Endodermal cell (in vitro differentiated cells): ENCODE measurements around the gene ROGDI. TPM values are rescaled to one million over a fixed set of nuclear protein-coding genes. Genes with fewer than 3 reads are reported as not detected.

Source experiments
- DNase-seq: peaks from one replicate; pipeline ENCODE4 v3.0.0-alpha.2; 2017
- H3K27ac ChIP-seq: 2 replicates; pipeline ENCODE4 v1.5.1; 2013; ENCODE audit warnings: mild to moderate bottlenecking, low read depth, low read length, moderate library complexity
- H3K27me3 ChIP-seq: 2 replicates; pipeline ENCODE4 v1.6.1; 2013; ENCODE audit warnings: mild to moderate bottlenecking, low read length, moderate library complexity; ENCODE audit not compliant: insufficient read depth, control insufficient read depth, poor library complexity, severe bottlenecking
- H3K36me3 ChIP-seq: 2 replicates; pipeline ENCODE4 v1.7.0; 2013; ENCODE audit warnings: mild to moderate bottlenecking, low read length, moderate library complexity; ENCODE audit not compliant: control insufficient read depth, insufficient read depth
- H3K4me1 ChIP-seq: one replicate; pipeline ENCODE4 v1.7.0; 2013; ENCODE audit warnings: low read length; ENCODE audit not compliant: control insufficient read depth, insufficient read depth
- H3K4me3 ChIP-seq: 2 replicates; pipeline ENCODE4 v1.5.1; 2013; ENCODE audit warnings: mild to moderate bottlenecking, low read length, moderate library complexity
- H3K9ac ChIP-seq: 2 replicates; pipeline ENCODE4 v1.6.1; 2013; ENCODE audit warnings: mild to moderate bottlenecking, low read length, moderate library complexity; ENCODE audit not compliant: poor library complexity, severe bottlenecking; ENCODE audit errors: extremely low read depth
- H3K9me3 ChIP-seq: 2 replicates; pipeline ENCODE4 v1.6.1; 2013; ENCODE audit warnings: mild to moderate bottlenecking, low read length, moderate library complexity; ENCODE audit not compliant: control insufficient read depth
- H3K27ac Mint-ChIP-seq: 2 replicates; pipeline ENCODE4 v1.8.0; 2020; ENCODE audit warnings: mixed read lengths
- H3K27me3 Mint-ChIP-seq: 2 replicates; pipeline ENCODE4 v1.8.0; 2021; ENCODE audit warnings: mild to moderate bottlenecking, mixed read lengths; ENCODE audit not compliant: insufficient read depth
- H3K36me3 Mint-ChIP-seq: 2 replicates; pipeline ENCODE4 v1.8.0; 2020; ENCODE audit warnings: low read depth, mixed read lengths
- H3K4me1 Mint-ChIP-seq: 2 replicates; pipeline ENCODE4 v1.8.0; 2020; ENCODE audit warnings: mixed read lengths
- H3K4me3 Mint-ChIP-seq: 2 replicates; pipeline ENCODE4 v1.8.0; 2020; ENCODE audit warnings: mild to moderate bottlenecking, moderate library complexity, mixed read lengths
- H3K9me3 Mint-ChIP-seq: 2 replicates; pipeline ENCODE4 v1.8.0; 2020; ENCODE audit warnings: mild to moderate bottlenecking, mixed read lengths
- WGBS, 2 experiments: methylation state at CpG; one replicate each; pipeline versions ENCODE4 v1.1.5 to v1.1.7; 2013; ENCODE audit warnings: missing lambda C conversion rate in 2 of 2, mixed read lengths in 1 of 2; ENCODE audit not compliant: insufficient coverage in 1 of 2, insufficient read length in 1 of 2; 5-methylcytosine and 5-hydroxymethylcytosine counted together
- total RNA-seq, 2 donors: library from RNA; stranded (reverse); fragmentation: NEBNext Ultra II Directional in 1 of 2; extraction: Animal tissue kit (Norgen Biotek cat#: 25700) in 1 of 2; gene quantifications; 2 replicates in 1 of 2; 3 replicates in 1 of 2; pipeline ENCODE4 v1.2.1, GENCODE V29; 2021
- TF ChIP-seq, protein P1 (sequence below): fragments of 200-600 bp; sonication (generic); conservative IDR thresholded peaks from 2 replicates; pipeline ENCODE4 v1.5.0; 2021; ENCODE audit warnings: antibody characterized with exemption, mild to moderate bottlenecking

ROGDI gene
- total RNA-seq, 2 donors from 2014 or later = 46.2 to 49.0 TPM

DNA sequence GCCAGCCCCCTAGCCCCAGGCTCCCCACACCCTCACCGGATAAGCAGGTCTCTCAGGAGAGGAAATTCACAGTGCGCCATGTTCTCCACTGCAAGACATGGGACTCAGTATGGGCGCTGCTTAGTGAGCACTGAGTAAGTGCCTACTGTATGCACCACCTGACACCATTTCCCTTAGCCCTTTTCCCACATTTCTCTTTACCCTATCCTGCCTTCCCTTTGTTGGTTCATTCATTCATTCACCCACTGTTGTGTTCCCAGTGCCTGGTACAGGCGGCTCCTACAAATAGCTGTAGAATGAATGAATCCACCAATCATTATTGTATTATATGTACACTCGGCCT lies 24.4 kb downstream of the ROGDI start:
- H3K9me3 Mint-ChIP-seq = no peaks in the 10 kb centered on the region
- peaks cover 5% of the 10 kb centered on the region for H3K4me1 Mint-ChIP-seq
- no peak for DNase-seq
- H3K9me3 ChIP-seq = no peaks in the 10 kb centered on the region
- H3K4me3 Mint-ChIP-seq = no peak overlapping the region
- H3K4me3 ChIP-seq = no peak overlapping the region
- no peak overlapping the region for H3K9ac ChIP-seq
- TF ChIP-seq, protein P1, sequence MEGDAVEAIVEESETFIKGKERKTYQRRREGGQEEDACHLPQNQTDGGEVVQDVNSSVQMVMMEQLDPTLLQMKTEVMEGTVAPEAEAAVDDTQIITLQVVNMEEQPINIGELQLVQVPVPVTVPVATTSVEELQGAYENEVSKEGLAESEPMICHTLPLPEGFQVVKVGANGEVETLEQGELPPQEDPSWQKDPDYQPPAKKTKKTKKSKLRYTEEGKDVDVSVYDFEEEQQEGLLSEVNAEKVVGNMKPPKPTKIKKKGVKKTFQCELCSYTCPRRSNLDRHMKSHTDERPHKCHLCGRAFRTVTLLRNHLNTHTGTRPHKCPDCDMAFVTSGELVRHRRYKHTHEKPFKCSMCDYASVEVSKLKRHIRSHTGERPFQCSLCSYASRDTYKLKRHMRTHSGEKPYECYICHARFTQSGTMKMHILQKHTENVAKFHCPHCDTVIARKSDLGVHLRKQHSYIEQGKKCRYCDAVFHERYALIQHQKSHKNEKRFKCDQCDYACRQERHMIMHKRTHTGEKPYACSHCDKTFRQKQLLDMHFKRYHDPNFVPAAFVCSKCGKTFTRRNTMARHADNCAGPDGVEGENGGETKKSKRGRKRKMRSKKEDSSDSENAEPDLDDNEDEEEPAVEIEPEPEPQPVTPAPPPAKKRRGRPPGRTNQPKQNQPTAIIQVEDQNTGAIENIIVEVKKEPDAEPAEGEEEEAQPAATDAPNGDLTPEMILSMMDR = no peak
- H3K4me1 ChIP-seq = peaks cover 3% of the 10 kb centered on the region
- H3K36me3 Mint-ChIP-seq = no peaks in the 10 kb centered on the region
- H3K27me3 ChIP-seq = no peaks in the 10 kb centered on the region
- 89 to 100% methylated on average over 3 to 5 of the region's 5 CpGs for WGBS, 2 experiments
- H3K27ac ChIP-seq = no peak overlapping the region
- no peak overlapping the region for H3K27ac Mint-ChIP-seq
- no peaks in the 10 kb centered on the region for H3K36me3 ChIP-seq
- H3K27me3 Mint-ChIP-seq = no peaks in the 10 kb centered on the region

DNA sequence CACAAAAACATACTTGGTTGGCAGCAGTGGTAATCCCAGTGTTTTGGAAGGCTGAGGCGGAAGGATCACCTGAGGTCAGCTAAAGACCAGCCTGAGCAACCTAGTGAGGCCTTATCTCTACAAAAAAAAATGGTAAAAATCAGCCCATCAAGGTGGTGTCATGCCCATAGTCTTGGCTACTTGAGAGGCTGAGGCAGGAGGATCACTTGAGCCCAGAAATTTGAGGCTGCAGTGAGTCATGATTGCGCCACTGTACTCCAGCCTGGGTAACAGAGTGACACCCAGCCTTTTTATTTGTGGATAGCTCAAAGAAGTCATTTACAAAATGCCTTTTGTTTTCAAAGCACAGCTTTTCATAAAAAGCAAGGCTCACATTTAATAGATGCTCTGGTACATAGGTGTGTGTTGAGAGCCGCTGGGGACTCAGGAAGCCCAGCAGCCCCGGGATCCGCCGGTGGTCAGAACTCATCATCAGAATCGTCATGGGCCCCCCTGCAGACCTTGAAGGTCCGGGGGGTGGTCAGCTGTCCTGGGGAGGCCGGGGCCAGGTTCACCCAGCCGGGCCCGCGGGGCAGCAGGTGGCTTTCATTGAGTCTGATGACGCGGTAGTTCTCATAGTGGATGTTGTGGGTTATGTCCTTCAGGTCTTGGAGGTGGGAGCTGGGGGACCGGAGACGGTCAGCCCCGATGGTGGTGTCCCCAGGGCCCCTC lies 24.9 kb downstream of the ROGDI start:
- no peaks in the 10 kb centered on the region for H3K27me3 ChIP-seq
- no peaks in the 10 kb centered on the region for H3K36me3 ChIP-seq
- no peaks in the 10 kb centered on the region for H3K9me3 ChIP-seq
- peaks cover 3% of the 10 kb centered on the region for H3K4me1 ChIP-seq
- H3K4me3 ChIP-seq = no peak overlapping the region
- Mint-ChIP-seq H3K27me3 (no peaks in the 10 kb centered on the region), H3K4me1 (peaks cover 5% of the 10 kb centered on the region), H3K27ac (no peak overlapping the region), H3K36me3 (no peaks in the 10 kb centered on the region), H3K9me3 (no peaks in the 10 kb centered on the region), H3K4me3 (no peak overlapping the region)
- no peak overlapping the region for H3K9ac ChIP-seq
- TF ChIP-seq, protein P1 = no peak
- 91 to 93% methylated on average over 7 to 17 of the region's 17 CpGs for WGBS, 2 experiments
- no peak overlapping the region for H3K27ac ChIP-seq
- no peak for DNase-seq

DNA sequence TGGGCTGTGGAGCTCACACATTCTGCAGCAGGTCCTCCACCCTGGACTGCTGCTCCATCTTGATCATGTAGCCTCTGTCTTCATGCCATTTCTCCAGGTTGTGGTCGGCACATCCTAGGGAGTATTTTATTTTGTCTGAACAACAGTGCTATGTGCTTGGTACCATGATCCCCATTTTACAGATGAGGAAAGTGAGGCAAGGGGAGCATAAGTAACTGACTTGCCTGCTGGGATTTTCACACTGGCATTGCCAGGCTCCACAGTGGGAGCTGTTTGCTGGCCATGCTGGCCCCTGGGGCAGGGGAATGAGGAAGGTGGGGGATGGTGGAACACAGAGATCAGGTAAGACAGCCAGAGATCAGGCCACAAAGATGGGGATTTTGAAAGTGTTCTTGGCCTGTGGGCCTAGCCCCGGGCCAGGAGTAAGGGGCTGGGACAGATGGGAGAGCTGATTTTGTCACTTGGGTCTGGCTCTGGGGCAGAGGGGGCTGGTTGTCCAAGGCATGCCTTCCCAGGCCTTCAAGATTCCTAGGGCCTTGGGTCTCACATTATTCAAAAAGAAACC lies 26.2 kb downstream of the ROGDI start:
- Mint-ChIP-seq H3K4me3 (no peak overlapping the region), H3K4me1 (peaks cover 5% of the 10 kb centered on the region), H3K36me3 (no peaks in the 10 kb centered on the region), H3K27ac (no peak overlapping the region), H3K27me3 (no peaks in the 10 kb centered on the region), H3K9me3 (no peaks in the 10 kb centered on the region)
- Histone ChIP-seq H3K27ac (no peak overlapping the region), H3K9ac (no peak overlapping the region), H3K36me3 (no peaks in the 10 kb centered on the region), H3K4me3 (no peak overlapping the region), H3K27me3 (no peaks in the 10 kb centered on the region), H3K9me3 (no peaks in the 10 kb centered on the region), H3K4me1 (peaks cover 3% of the 10 kb centered on the region)
- 92 to 100% methylated on average over 1 to 2 of the region's 2 CpGs for WGBS, 2 experiments
- DNase-seq = no peak
- TF ChIP-seq, protein P1 = no peak
